Panc1 (cell line): ENCODE data around the gene MPHOSPH6. TPM values are rescaled to one million over a fixed set of nuclear protein-coding genes. Genes with fewer than 3 reads are reported as not detected.

Experiments
- ATAC-seq: fragments of 200-7000 bp; cut with Tn5 transposase; 2 replicates; pipeline ENCODE4 v1.9.1; 2020; ENCODE audit warnings: mild to moderate bottlenecking, moderate library complexity
- BruUV-seq: library from RNA; stranded (reverse); fragments of 400-500 nt; replicated peaks from 2 replicates; lab custom pipeline; 2021; lab: Mats Ljungman, UMichigan
- CTCF ChIA-PET: fragments of 300-600 bp; sonication (Branson Sonifier 250); formaldehyde crosslinking; loops from one replicate; lab custom pipeline; 2022; ENCODE audit warnings: antibody characterized with exemption; lab: Charles Lee
- POLR2A ChIA-PET: fragments of 300-600 bp; sonication (Branson Sonifier 250); formaldehyde crosslinking; loops from one replicate; lab custom pipeline; 2022; ENCODE audit warnings: antibody characterized with exemption; lab: Charles Lee
- DNase-seq: peaks from one replicate; pipeline ENCODE4 v3.0.0-alpha.2; 2010; ENCODE audit warnings: low read depth, low spot score
- H3K27ac ChIP-seq: 2 replicates; pipeline ENCODE4 v1.5.1; 2011; ENCODE audit warnings: mild to moderate bottlenecking, low read length, inconsistent platforms
- H3K27me3 ChIP-seq: fragments of 200-500 bp; sonication (Bioruptor generic); 2 replicates; pipeline ENCODE4 v1.6.0; 2014; ENCODE audit warnings: low read length, inconsistent platforms; ENCODE audit not compliant: control insufficient read depth, insufficient read depth
- H3K36me3 ChIP-seq: fragments of 200-500 bp; sonication (Bioruptor generic); 2 replicates; pipeline ENCODE4 v1.5.1; 2014; ENCODE audit warnings: inconsistent platforms, mild to moderate bottlenecking, low read length, moderate library complexity; ENCODE audit not compliant: control insufficient read depth, insufficient read depth
- H3K4me1 ChIP-seq: 2 replicates; pipeline ENCODE4 v1.5.1; 2011; ENCODE audit warnings: inconsistent platforms, mild to moderate bottlenecking, low read length, moderate library complexity; ENCODE audit not compliant: control insufficient read depth, insufficient read depth
- H3K4me3 ChIP-seq, 2 experiments: 2 replicates each; pipeline ENCODE4 v1.5.1; 2011 to 2012; ENCODE audit warnings: low read depth in 2 of 2, low read length in 2 of 2, mild to moderate bottlenecking in 2 of 2, inconsistent platforms in 1 of 2, moderate library complexity in 1 of 2
- H3K9me3 ChIP-seq: fragments of 200-500 bp; sonication (Bioruptor generic); 2 replicates; pipeline ENCODE4 v1.5.1; 2014; ENCODE audit warnings: low read depth, mild to moderate bottlenecking, inconsistent platforms, low read length, moderate library complexity; ENCODE audit not compliant: control insufficient read depth, insufficient read depth
- CTCF ChIP-seq: fragments of 450-650 bp; IDR thresholded peaks from 2 replicates; pipeline ENCODE4 v1.5.1; 2017; ENCODE audit warnings: mild to moderate bottlenecking
- POLR2AphosphoS5 ChIP-seq: IDR thresholded peaks from 2 replicates; pipeline ENCODE4 v1.6.1; 2012; ENCODE audit warnings: mild to moderate bottlenecking, low read depth, low read length, moderate library complexity
- REST ChIP-seq, 2 experiments: IDR thresholded peaks; 2 replicates each; pipeline ENCODE4 v1.6.1; 2011 to 2012; ENCODE audit warnings: low read depth in 2 of 2, control low read depth in 1 of 2, low read length in 1 of 2, mild to moderate bottlenecking in 1 of 2, moderate library complexity in 1 of 2; ENCODE audit not compliant: insufficient read depth in 1 of 2
- SIN3A ChIP-seq: IDR thresholded peaks from 2 replicates; pipeline ENCODE4 v1.6.1; 2012; ENCODE audit warnings: low read depth, mild to moderate bottlenecking, low read length, moderate library complexity, borderline replicate concordance; ENCODE audit not compliant: insufficient read depth
- TCF7L2 ChIP-seq: IDR thresholded peaks from 2 replicates; pipeline ENCODE4 v1.6.1; 2011; ENCODE audit warnings: mild to moderate bottlenecking, low read depth, low read length, inconsistent platforms
- in situ Hi-C: cut with HindIII; loops from 2 replicates; pipeline ENCODE4 v1.10.0; 2016; ENCODE audit warnings: low sequenced_read_pairs, low pct_unique_long_range_greater_than_20kb
- intact Hi-C: fragments of 100-400 bp; cut with micrococcal nuclease; formaldehyde crosslinking; loops from one replicate; pipeline ENCODE4 v1.10.0; 2022; ENCODE audit not compliant: unreplicated experiment
- total RNA-seq: library from RNA; stranded (reverse); gene quantifications from one replicate; pipeline ENCODE4 v1.2.1, GENCODE V29; 2021; ENCODE audit not compliant: unreplicated experiment

The MPHOSPH6 gene
- total RNA-seq, 1 experiment from 2014 or later, result 36.7 TPM

GRCh38 chr16:82156761-82157533 is 13.1 kb downstream of the MPHOSPH6 start:
- ATAC-seq (no peak), DNase-seq (no peak)
- Histone ChIP-seq H3K27ac (no peak overlapping the region), H3K9me3 (no peaks in the 10 kb centered on the region), H3K27me3 (no peaks in the 10 kb centered on the region), H3K4me1 (peaks cover 14% of the 10 kb centered on the region), H3K4me3 (no peak overlapping the region), H3K36me3 (no peaks in the 10 kb centered on the region; the same call in 1 of the 2 replicates)
- ChIA-PET POLR2A (no interaction called here), CTCF (no interaction called here)
- in situ Hi-C loops (no loop called here), intact Hi-C loops (no loop called here)
- BruUV-seq, result no TSS peak
- TF ChIP-seq SIN3A, result no peak
- no peak for TF ChIP-seq REST (IDR thresholded peaks at IDR 0.05; ENCODE audit: insufficient read depth in 1 of 2, low read depth in 2 of 2, low read length in 1 of 2)
- TF ChIP-seq CTCF, result no peak
- TF ChIP-seq POLR2AphosphoS5, result no peak
- no peak for TF ChIP-seq TCF7L2

GRCh38 chr16:82152641-82153112 is 17.3 kb downstream of the MPHOSPH6 start:
- Histone ChIP-seq H3K36me3 (peaks cover 7% of the 10 kb centered on the region), H3K9me3 (no peaks in the 10 kb centered on the region), H3K4me1 (peaks cover 19% of the 10 kb centered on the region), H3K27ac (peak overlapping the region; percentile 88), H3K27me3 (no peaks in the 10 kb centered on the region), H3K4me3 (no peak overlapping the region)
- TF ChIP-seq POLR2AphosphoS5 (peak; percentile 89), REST (IDR thresholded peaks at IDR 0.05; ENCODE audit: insufficient read depth in 1 of 2, low read depth in 2 of 2, low read length in 1 of 2) (0 out of 4 replicates have a peak, but pooled peaks of 1 of the 2 experiments have one; percentile 11), TCF7L2 (peak; percentile 99), CTCF (no peak), SIN3A (0 out of 2 replicates have a peak, but pooled peaks have one; percentile 66)
- DNase-seq, result no peak
- ChIA-PET CTCF (no interaction called here), POLR2A (interaction anchor here (0.6 kb wide), 1 partner anchor 1063 kb away, joined by 4 read pairs; no protein-coding TSS in a partner anchor)
- no TSS peak for BruUV-seq
- in situ Hi-C loops, result no loop called here
- ATAC-seq, result peak; percentile 95
- intact Hi-C loops, result no loop called here
